ENCODE data around the gene CCDC107.

The CCDC107 gene

DNA sequence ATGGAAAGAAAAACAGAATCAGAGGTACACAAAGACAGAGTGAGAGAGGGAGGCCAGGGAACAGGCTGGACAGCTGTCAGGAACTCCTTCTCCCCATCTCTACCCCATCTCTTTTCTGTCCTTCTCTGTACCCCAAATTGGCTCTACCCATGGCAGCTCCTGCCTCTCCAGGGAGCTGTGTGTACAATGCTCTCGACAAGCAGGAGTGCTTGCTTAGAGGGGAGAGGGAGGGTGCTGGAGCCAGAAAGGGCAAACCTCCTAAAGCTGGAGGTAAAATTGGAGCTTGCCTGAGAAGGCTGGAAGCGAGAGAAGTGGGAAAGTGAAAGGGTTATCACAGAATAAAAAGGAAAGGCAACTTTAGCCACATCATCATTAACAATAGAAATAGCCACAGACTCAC lies 25.2 kb downstream of the CCDC107 start:
- POLR2A ChIA-PET, result interaction anchor here (1.9 kb wide), 1 partner anchor 18 kb away, joined by 7 read pairs; the partner anchor contains the start of gene ARHGEF39
- no peak for DNase-seq (ENCODE audit: extremely low spot score)
- no peak for TF ChIP-seq FOXM1 (IDR thresholded peaks at IDR 0.05; ENCODE audit: borderline replicate concordance)
- no peak for TF ChIP-seq ELF4 (IDR thresholded peaks at IDR 0.05)
- no peak for TF ChIP-seq ZNF384 (IDR thresholded peaks at IDR 0.05)
- no peak for TF ChIP-seq LEF1 (IDR thresholded peaks at IDR 0.05; ENCODE audit: borderline replicate concordance)
- no peak for TF ChIP-seq FOXA1 (IDR thresholded peaks at IDR 0.05)
- TF ChIP-seq L3MBTL2 (conservative IDR thresholded peaks at IDR 0.05), result no peak
- TF ChIP-seq CTBP1 (IDR thresholded peaks at IDR 0.05; ENCODE audit: borderline replicate concordance), result no peak
- TF ChIP-seq BHLHE40 (IDR thresholded peaks at IDR 0.05; ENCODE audit: borderline replicate concordance), result no peak
- no peak for TF ChIP-seq SP1 (IDR thresholded peaks at IDR 0.05)
- no peak for TF ChIP-seq FOXK2 (IDR thresholded peaks at IDR 0.05)
- no peak for TF ChIP-seq SUZ12 (IDR thresholded peaks at IDR 0.05)
- TF ChIP-seq NFRKB (IDR thresholded peaks at IDR 0.05), result no peak
- no peak for TF ChIP-seq TARDBP (IDR thresholded peaks at IDR 0.05)
- TF ChIP-seq, protein P1, sequence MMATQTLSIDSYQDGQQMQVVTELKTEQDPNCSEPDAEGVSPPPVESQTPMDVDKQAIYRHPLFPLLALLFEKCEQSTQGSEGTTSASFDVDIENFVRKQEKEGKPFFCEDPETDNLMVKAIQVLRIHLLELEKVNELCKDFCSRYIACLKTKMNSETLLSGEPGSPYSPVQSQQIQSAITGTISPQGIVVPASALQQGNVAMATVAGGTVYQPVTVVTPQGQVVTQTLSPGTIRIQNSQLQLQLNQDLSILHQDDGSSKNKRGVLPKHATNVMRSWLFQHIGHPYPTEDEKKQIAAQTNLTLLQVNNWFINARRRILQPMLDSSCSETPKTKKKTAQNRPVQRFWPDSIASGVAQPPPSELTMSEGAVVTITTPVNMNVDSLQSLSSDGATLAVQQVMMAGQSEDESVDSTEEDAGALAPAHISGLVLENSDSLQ (IDR thresholded peaks at IDR 0.05), result no peak
- TF ChIP-seq ARNT (IDR thresholded peaks at IDR 0.05), result no peak
- TF ChIP-seq HDGF (IDR thresholded peaks at IDR 0.05; ENCODE audit: borderline replicate concordance), result no peak
- CTCF ChIA-PET, result no interaction called here

DNA sequence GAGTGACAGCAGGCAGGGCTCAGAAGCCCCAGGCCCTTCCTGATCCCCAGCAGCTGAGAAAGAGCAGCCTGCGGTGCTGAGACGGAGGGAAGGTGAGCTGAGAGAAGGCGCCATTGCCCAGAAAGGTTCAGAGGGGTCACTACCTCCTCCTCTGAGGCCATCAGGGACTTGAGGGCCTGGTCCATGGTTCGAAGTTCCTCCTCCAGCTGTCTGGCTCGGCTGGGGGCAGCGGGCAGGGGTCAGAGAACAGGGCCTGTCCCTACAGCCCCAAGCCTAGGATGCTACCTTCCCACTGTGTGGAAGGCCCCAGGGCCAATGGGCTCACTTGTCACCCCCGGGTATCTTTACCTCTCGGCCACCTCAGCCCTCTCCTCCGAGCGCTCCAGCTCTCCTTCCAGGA lies 26.8 kb downstream of the CCDC107 start:
- DNase-seq (ENCODE audit: extremely low spot score), result no peak
- ChIA-PET CTCF (no interaction called here), POLR2A (interaction anchor here (1.0 kb wide), 1 partner anchor 14 kb away, joined by 3 read pairs; no protein-coding TSS in a partner anchor)
- TF ChIP-seq SP1 (IDR thresholded peaks at IDR 0.05) (no peak), SUZ12 (IDR thresholded peaks at IDR 0.05) (no peak), FOXA1 (IDR thresholded peaks at IDR 0.05) (no peak), FOXM1 (IDR thresholded peaks at IDR 0.05; ENCODE audit: borderline replicate concordance) (no peak), ZNF384 (IDR thresholded peaks at IDR 0.05) (no peak), FOXK2 (IDR thresholded peaks at IDR 0.05) (no peak), ELF4 (IDR thresholded peaks at IDR 0.05) (no peak), L3MBTL2 (conservative IDR thresholded peaks at IDR 0.05) (no peak)
- TF ChIP-seq, protein P1 (IDR thresholded peaks at IDR 0.05), result no peak

DNA sequence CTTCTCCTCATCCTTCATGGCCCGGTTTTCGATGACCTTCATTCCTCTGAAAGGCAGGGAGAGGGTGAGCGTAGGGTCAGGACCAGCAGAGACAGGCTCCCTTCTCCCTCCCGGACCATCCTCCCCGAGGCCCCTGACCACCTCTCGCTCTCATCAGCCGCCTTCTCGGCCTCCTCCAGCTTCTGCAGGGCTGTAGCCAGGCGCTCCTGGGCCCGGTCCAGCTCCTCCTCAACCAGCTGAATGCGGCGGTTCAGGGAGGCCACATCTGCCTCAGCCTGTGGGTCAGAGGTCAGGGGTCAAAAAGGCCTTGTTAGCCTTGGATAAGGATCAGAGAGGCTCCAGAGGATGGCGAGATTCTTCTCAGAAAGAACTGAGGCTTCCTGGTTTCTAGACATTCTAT lies 27.4 kb downstream of the CCDC107 start:
- POLR2A ChIA-PET, result interaction anchor here (1.0 kb wide), 1 partner anchor 14 kb away, joined by 3 read pairs; no protein-coding TSS in a partner anchor
- CTCF ChIA-PET, result no interaction called here

DNA sequence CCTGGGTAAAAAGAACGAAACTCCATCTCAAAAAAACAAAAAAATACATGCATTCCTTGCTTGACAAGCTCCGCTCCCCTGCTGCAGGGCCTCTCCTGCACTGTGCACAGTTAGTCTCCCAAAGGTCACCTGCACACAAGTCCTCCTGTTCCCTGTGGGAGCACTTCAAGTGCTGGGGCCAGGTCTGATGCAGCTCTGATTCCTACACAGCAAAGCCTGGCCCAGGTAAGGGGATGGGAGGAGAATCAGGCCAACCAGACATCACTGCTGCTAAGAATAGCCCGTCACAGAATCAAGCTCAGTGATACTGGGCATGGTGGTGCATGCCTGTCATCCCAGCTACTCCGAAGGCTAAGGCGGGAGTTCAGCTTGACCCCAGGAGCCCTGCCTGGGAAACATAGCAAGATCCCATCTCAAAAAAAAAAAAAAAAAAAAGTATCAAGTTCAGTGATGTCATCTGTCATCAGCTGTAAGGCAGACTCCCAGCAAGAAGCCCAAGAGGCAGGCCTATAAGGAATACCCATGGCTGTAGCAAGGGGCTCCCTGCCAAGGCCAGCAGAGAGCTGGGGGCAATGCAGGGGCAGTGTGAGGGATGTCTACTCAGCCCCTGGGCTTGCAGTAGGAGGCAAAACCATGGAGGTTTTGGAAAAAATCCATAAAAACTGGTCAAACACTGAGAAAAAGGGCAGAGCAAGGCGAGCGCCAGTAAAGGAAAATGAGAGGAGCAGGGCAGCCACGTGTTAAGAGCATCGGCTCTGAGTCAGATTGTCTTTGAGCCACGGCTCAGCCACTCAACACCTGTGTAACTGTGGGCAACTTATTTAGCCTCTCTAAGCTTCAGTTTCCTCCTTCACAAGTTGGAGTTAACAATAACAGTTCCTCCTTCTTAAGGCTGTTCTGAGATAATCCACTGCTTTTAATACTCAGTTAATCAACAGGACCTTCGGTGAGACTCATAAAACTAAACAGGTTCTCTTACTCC lies 28.4 kb downstream of the CCDC107 start:
- CTCF ChIA-PET, result interaction anchor here (1.2 kb wide), 1 partner anchor 10 kb away, joined by 3 read pairs; no protein-coding TSS in a partner anchor
- POLR2A ChIA-PET, result no interaction called here
- peak; percentile 88 for TF ChIP-seq ZNF384 (IDR thresholded peaks at IDR 0.05)
- TF ChIP-seq SP1 (IDR thresholded peaks at IDR 0.05), result no peak
- no peak for TF ChIP-seq TARDBP (IDR thresholded peaks at IDR 0.05)
- no peak for TF ChIP-seq FOXK2 (IDR thresholded peaks at IDR 0.05)
- TF ChIP-seq NFRKB (IDR thresholded peaks at IDR 0.05), result no peak
- TF ChIP-seq BHLHE40 (IDR thresholded peaks at IDR 0.05; ENCODE audit: borderline replicate concordance), result no peak
- TF ChIP-seq ELF4 (IDR thresholded peaks at IDR 0.05), result no peak
- TF ChIP-seq HDGF (IDR thresholded peaks at IDR 0.05; ENCODE audit: borderline replicate concordance), result no peak

More for the DNA sequence above, 27.4 kb downstream of the CCDC107 start:
- no peak for TF ChIP-seq FOXM1 (IDR thresholded peaks at IDR 0.05; ENCODE audit: borderline replicate concordance)
- TF ChIP-seq L3MBTL2 (conservative IDR thresholded peaks at IDR 0.05), result no peak
- TF ChIP-seq SUZ12 (IDR thresholded peaks at IDR 0.05), result no peak
- no peak for TF ChIP-seq ZNF384 (IDR thresholded peaks at IDR 0.05)
- TF ChIP-seq, protein P1 (IDR thresholded peaks at IDR 0.05), result no peak
- TF ChIP-seq ELF4 (IDR thresholded peaks at IDR 0.05), result no peak
- no peak for TF ChIP-seq CTBP1 (IDR thresholded peaks at IDR 0.05; ENCODE audit: borderline replicate concordance)
- no peak for TF ChIP-seq TARDBP (IDR thresholded peaks at IDR 0.05)
- no peak for TF ChIP-seq ARNT (IDR thresholded peaks at IDR 0.05)
- no peak for DNase-seq (ENCODE audit: extremely low spot score)

DNA sequence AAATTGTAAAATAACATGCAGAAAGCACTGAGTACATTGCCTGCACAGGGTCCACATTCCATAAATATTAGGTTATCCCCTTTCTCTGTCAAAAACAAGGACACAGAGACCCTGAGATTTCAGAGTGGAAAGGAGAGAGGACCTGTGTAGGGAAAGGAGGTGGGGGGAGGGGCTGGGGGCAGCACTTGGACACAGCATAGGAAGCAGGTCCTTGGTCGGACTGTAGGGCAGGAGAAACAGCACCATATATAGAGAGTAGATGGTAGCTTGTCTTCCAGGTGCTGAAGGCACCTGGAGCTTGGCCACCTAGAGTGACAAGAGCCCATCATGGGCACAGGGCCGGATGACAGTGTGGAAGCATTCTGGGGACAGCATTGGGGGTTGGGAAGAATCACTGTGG lies 29.2 kb downstream of the CCDC107 start:
- TF ChIP-seq ELF4 (IDR thresholded peaks at IDR 0.05), result no peak
- TF ChIP-seq SUZ12 (IDR thresholded peaks at IDR 0.05), result no peak
- TF ChIP-seq FOXM1 (IDR thresholded peaks at IDR 0.05; ENCODE audit: borderline replicate concordance), result no peak
- no peak for TF ChIP-seq TARDBP (IDR thresholded peaks at IDR 0.05)
- no peak for TF ChIP-seq BHLHE40 (IDR thresholded peaks at IDR 0.05; ENCODE audit: borderline replicate concordance)
- TF ChIP-seq ZNF384 (IDR thresholded peaks at IDR 0.05), result no peak
- no peak for TF ChIP-seq CTBP1 (IDR thresholded peaks at IDR 0.05; ENCODE audit: borderline replicate concordance)
- TF ChIP-seq FOXK2 (IDR thresholded peaks at IDR 0.05), result no peak
- TF ChIP-seq FOXA1 (IDR thresholded peaks at IDR 0.05), result no peak
- no peak for TF ChIP-seq SP1 (IDR thresholded peaks at IDR 0.05)
- no peak for TF ChIP-seq ARNT (IDR thresholded peaks at IDR 0.05)
- no peak for TF ChIP-seq NFRKB (IDR thresholded peaks at IDR 0.05)
- TF ChIP-seq L3MBTL2 (conservative IDR thresholded peaks at IDR 0.05), result no peak
- TF ChIP-seq, protein P1 (IDR thresholded peaks at IDR 0.05), result no peak
- TF ChIP-seq HDGF (IDR thresholded peaks at IDR 0.05; ENCODE audit: borderline replicate concordance), result no peak
- TF ChIP-seq LEF1 (IDR thresholded peaks at IDR 0.05; ENCODE audit: borderline replicate concordance), result no peak
- DNase-seq (ENCODE audit: extremely low spot score), result no peak
- ChIA-PET POLR2A (interaction anchor here (1.7 kb wide), 1 partner anchor 23 kb away, joined by 8 read pairs; the partner anchor contains the start of gene ARHGEF39), CTCF (interaction anchor here (1.8 kb wide), 1 partner anchor 9 kb away, joined by 10 read pairs; no protein-coding TSS in a partner anchor)

More for the DNA sequence above, 28.4 kb downstream of the CCDC107 start:
- no peak for DNase-seq (ENCODE audit: extremely low spot score)

Data from HEK293T (cell line).